HuH-7.5 (cell line): ENCODE measurements around the gene NCAPH2.
"Not testable (repeated sequence)": the region's sequence is repeated elsewhere in the genome, so short reads cannot be mapped to it uniquely, and the experiment has no call there.

Experiments
- DNase-seq: peaks from one replicate; pipeline ENCODE4 v3.0.0; 2011; ENCODE audit warnings: low spot score

NCAPH2 gene

GRCh38 chr22:50519151-50519550 lies 11.1 kb downstream of the NCAPH2 start:
- DNase-seq = no peak

GRCh38 chr22:50520184-50520583 lies 12.2 kb downstream of the NCAPH2 start:
- not testable (repeated sequence) for DNase-seq

DNA sequence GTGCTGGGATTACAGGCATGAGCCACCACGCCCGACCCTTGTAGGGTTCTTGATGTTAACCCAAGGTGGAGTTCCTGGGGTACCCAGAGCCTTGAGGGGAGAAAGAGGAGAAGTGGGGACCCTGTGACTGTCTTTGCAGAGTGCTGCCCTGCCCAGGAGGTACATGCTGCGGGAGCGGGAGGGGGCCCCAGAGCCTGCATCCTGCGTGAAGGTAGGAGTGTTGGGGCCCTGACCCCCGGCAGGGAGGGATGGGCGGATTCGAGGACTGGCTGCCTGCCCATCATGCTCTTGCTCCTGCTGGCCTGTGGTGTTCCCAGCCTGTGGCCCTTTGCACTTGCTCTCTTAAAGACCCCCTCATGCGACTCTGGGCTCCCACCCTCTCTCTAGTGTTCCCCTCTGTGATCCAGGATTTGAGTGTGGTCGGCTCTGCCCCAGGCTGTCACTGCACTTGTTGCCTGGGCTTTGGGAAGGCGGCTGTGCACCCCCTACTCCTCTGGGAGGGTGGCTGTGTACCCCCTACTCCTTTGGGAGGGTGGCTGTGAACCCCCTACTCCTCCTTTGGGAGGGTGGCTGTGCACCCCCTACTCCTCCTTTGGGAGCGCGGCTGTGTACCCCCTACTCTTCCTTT lies 12.9 kb downstream of the NCAPH2 start:
- DNase-seq = no peak

- DNase-seq = no peak
Measured at GRCh38 chr22:50521710-50522109, 13.7 kb downstream of the NCAPH2 start.

- DNase-seq = no peak
Measured at GRCh38 chr22:50522208-50522805, 14.3 kb downstream of the NCAPH2 start.

DNA sequence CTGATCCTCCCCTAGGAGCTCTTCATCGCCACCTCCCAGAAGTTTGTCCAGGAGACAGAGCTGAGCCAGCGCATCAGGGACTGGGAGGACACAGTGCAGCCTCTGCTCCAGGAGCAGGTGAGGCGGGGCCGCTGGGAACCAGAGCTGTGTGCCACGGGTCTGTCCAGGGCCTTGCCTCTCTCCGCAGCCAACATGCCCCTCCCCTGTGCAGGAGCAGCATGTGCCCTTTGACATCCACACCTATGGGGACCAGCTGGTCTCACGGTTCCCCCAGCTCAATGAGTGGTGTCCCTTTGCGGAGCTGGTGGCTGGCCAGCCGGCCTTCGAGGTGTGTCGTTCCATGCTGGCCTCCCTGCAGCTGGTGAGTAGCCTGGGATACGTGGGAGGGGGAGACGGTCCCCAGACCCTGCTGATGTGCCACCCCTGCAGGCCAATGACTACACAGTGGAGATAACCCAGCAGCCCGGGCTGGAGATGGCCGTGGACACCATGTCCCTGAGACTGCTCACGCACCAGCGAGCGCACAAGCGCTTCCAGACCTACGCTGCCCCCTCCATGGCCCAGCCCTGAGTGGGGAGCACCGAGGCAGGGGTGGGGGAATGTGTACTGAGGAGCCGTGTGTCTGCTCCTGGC lies 14.9 kb downstream of the NCAPH2 start:
- no peak for DNase-seq

DNA sequence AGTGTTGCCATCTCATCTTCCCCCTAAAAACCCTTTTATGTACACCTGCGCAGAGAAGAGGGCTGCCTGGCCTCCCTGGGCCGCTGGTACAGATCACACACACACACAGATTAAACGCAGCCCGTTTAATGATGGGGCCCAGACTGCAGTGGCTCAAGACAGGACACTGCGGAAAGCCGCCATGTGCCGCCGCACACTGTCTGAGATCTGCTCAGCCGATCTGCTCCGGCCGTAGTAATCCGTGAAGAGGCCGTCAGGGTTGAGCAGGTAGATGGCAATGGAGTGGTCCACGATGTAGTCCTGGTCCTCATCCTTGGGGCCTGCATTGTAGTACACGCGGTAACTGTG lies 15.4 kb downstream of the NCAPH2 start:
- no peak for DNase-seq

DNA sequence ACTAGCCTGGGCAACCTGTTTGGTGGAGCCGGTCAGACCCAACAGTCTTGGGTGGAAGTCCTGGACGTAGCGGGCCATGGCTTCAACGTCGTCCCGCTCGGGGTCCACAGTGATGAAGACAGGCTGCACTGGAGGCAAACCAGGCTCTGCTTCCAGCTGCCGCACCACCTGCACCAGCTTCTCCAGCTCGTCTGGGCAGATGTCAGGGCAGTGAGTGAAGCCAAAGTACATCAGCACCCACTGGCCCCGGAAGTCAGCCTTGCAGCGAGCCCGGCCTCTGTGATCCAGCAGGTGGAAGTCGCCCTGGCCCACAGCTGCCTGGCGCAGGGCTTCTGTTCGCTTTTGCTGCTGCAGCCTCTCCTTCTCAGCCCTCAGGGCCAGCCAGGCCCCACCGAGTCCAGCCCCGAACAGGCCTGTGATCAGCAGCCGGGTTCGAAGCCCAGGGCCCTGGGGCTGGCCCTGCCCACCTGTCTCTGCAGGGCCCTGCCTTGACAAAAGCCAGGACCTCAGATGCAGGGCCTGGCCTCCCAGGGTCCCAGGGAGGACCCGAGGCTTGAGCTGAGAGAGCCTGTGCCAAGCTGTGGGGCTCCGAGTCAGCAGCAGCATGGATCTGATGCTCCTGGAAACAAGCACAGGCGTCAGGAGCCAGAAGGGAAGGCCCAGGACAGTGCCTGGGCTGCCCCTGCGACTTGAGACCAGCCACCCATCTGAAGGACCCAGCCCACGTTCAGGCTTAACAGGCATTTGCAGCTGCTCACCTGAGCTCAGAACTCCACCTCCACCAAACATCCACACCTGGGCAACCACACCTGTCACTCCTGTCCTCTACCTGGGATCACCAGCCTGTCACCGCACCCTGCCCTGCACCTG lies 16.0 kb downstream of the NCAPH2 start:
- DNase-seq = no peak

DNA sequence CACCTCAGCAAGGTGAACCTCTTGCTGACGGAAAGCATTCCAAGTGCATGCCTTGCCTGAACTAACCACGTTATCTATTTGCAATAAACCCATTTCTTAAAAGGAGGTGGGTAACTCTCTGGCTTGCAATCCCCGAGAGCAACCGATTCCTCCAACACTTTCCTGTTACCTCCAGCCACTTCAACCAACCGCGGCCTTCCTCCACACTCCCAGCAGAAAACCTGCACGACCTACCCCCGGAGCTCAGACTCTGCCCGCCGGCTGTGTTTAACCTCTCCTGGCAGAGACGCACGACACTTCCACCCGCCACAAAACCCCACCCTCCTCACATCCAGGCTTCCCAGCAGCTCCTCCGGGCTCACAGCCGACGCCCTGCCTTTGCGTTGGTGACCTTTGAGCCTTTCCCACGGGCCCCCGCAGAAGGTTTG lies 16.7 kb downstream of the NCAPH2 start:
- peak; percentile 88 for DNase-seq

- DNase-seq = peak; percentile 100
Measured at GRCh38 chr22:50525104-50525857, 17.3 kb downstream of the NCAPH2 start, which contains the start of gene SCO2. Gene SCO2, minus strand, starts transcription at chr22:50525598. Its CDS starts 1,187 bp downstream, at chr22:50524411.

DNA sequence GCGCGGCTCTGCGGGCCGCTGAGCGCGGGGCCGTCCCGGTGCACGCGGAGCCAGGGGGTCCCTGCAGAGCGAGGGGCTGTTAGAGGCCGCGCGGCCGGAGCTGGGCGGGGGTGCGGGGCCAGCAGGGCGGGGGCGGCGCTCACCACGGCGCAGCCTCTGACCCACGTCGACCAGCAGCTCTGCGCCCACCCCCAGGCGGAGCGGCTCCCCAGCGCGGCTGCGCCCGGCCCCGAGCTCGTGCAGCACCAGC lies 17.8 kb downstream of the NCAPH2 start:
- DNase-seq = no peak

- peak; percentile 92 for DNase-seq
Measured at GRCh38 chr22:50526108-50526833, 18.2 kb downstream of the NCAPH2 start.

DNA sequence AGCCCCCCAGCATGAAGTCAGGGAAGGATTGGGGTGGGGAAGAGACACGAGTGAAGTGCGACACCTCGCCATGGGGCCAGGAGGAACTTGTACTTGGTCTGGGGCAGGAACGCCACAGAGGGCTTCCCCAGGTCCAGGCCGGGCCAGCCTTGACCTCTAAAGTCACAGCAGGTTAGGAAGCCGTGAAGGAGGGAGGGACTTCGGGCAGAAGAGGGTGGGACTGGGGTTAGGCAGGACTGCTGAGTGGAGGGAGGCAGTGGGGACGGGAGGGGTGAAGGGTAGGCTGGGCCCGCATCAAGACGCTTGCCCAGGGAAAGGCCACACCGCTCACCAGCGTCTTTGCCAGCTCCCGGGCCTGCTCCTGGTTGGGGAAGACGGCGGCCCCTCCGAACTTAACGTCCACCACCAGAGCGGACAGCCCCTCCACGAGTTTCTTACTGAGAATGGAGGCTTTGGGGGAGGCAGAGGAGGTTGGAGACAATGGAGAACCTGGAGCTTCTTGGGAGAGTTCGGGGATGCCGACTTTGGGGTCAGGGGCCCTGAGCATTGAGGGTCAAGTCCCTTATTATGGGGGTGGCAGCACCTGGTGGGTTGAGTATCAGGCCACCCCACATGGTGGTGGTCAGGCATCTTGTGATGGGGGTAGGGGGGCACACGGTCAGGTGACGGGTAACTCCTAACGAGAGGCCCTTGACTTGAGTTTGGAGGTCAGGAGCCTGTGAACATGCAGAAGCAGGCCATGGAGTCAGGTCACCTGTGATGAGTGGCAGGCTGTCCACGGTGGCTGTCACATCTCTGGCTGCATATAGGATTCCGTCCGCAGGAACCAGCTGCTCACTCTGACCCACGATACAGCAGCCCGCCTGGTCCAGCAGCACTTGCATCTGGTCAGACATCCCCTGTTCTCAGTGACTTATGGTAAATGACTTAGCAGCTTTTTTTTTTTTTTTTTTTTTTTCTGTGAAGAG lies 19.1 kb downstream of the NCAPH2 start:
- DNase-seq = peak; percentile 96

GRCh38 chr22:50527921-50528681 lies 20.1 kb downstream of the NCAPH2 start:
- no peak for DNase-seq

DNA sequence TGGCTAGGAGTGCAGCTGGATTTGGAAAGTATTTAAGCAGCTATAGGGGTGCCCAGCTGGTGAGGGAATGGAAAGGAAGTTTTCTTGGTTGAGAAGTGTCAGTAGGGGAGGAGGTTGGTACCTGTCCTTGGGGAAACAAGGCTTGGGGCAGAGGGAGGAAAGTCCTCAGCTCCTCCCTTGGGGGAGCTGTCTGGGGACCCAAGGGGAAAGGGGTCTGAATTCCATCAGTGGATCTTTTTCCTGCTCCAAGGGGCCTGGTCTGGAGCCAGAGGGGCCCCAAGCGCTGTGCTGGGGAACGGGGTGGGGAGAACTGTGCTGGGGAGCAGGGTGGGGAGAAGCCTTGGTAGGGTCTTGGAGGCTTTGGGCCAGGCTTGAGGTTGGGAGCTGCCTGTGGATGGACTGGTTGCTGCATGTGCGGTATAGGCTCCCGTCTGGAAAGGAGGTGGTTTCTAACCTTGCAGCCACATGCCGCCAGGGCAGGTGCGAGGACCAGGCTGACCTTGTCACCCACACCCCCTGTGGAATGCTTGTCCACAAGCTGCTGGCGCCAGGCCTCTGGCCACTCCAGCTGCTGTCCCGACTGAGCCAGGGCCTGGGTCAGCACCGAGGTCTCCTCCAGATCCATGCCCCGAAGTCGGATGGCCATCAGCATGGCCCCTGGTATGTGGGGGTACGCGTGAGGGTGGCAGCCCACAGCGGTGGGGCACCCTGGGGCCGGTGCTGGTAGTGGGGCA lies 20.8 kb downstream of the NCAPH2 start:
- no peak for DNase-seq

DNA sequence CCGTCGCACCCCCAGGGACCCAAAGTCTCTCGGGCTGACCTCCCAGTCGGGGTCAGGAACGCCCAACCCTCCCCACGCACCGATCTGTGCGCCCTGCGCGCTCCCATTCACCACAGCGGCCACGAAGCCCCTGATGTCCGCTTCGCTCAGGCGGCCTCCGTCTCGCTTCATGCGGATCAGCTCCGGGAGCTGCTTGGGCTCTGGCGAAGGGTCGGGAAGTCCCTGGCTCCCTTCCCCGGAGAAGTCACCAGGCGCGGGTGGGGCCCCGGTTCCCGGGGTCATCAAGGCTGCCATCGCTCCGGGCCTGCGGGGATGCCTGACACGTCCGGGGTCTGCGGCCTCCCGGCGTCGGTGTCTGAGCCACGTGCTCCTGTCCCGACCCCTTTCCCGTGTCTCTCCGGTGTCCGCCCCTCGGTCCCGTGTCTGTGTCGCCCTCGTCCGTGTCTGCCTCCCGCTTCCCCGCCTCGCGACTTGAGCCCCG lies 21.4 kb downstream of the NCAPH2 start:
- DNase-seq = no peak

DNA sequence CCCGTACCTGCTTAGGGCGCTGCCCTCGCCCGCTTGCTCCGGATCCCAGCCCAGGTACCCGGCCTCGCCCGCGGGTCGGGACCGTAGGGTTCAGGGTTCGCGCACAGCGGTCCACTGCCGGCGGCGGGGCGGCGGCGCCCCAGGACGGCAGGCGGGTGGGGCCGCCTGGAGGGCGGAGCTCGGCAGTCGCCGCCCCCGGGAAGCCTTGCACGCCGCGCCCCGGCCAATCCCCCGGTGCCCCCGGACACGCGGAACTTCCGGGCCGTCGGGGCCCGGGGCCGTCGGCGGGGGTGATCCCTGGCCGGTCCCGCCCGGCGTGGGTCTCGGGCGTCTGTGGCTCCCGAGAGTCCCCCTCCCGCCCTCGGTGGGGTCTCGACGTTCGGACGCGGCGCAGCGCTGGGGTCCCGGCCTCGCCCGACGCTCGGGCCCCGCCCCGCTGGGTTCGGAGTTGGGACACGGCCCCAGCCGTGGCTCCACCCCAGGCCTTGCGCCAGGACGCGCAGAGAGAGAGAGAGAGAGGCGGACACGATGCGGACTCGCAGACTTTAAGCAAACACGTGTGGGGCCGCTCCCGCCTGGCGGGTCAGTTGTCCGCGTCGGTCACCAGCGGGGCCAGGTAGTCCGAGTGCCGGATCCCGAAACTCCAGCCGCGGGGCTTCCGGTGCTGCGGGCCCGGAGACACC lies 22.0 kb downstream of the NCAPH2 start, which contains the start of gene TYMP:
TSS of gene TYMP (minus strand) at position 116 of the 683 bp plus-strand sequence. CDS start 303 bp downstream, outside the sequence.
- no peak for DNase-seq

DNA sequence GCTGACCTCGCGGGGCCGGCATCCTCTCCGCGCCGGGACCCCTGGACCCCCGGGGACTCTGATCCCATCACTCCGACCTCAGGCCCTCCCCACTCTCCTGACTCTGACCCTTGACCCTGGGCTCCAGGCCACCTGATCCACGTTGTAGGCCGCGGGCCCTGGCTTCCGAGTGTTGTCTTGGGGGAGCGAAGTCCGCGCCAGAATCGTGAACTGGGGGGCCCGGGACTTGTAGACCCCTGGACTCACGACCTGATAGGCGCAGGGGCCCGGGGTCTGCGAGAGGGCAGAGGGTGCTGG lies 22.5 kb downstream of the NCAPH2 start:
- DNase-seq = no peak
